IMR-90 (cell line): ENCODE measurements around the gene APP. TPM values are rescaled to one million over a fixed set of nuclear protein-coding genes. Genes with fewer than 3 reads are reported as not detected.

Experiments used
- ATAC-seq: fragments of 200-7000 bp; cut with Tn5 transposase; 2 replicates; pipeline ENCODE4 v1.9.1; 2020; ENCODE audit warnings: low read depth, mild to moderate bottlenecking, moderate library complexity
- BruUV-seq: library from RNA; stranded (reverse); fragments of 400-500 nt; replicated peaks from 2 replicates; lab custom pipeline; 2021; lab: Mats Ljungman, UMichigan
- CTCF ChIA-PET: fragments of 300-600 bp; formaldehyde crosslinking; extraction: SDS; loops from one replicate; lab custom pipeline; 2021; ENCODE audit warnings: antibody characterized with exemption; lab: Yijun Ruan, JAX
- POLR2A ChIA-PET: fragments of 300-600 bp; sonication (Branson Sonifier 250); formaldehyde crosslinking; loops from one replicate; lab custom pipeline; 2022; ENCODE audit warnings: antibody characterized with exemption; ENCODE audit not compliant: unreplicated experiment; lab: Charles Lee
- DNase-seq: peaks from one replicate; pipeline ENCODE4 v3.0.0; 2013
- H2AFZ ChIP-seq: replicated peaks from 2 replicates; pipeline ENCODE3; 2013; ENCODE audit warnings: low read length, mild to moderate bottlenecking; ENCODE audit not compliant: poor library complexity
- H2AK5ac ChIP-seq: 2 replicates; pipeline ENCODE4 v1.6.1; 2013; ENCODE audit warnings: low read depth, low read length, inconsistent platforms
- H2AK9ac ChIP-seq: replicated peaks from 2 replicates; pipeline ENCODE3; 2013; ENCODE audit warnings: mild to moderate bottlenecking, low read depth, low read length, moderate library complexity; ENCODE audit not compliant: poor library complexity
- H2BK120ac ChIP-seq: 2 replicates; pipeline ENCODE4 v1.6.1; 2013; ENCODE audit warnings: low read depth, low read length, inconsistent platforms
- H2BK15ac ChIP-seq: 3 replicates; pipeline ENCODE4 v1.6.1; 2013; ENCODE audit warnings: low read depth, low read length, inconsistent platforms
- H2BK20ac ChIP-seq: 2 replicates; pipeline ENCODE4 v1.6.1; 2013; ENCODE audit warnings: low read depth, mild to moderate bottlenecking, inconsistent platforms, low read length, moderate library complexity
- H2BK5ac ChIP-seq: 2 replicates; pipeline ENCODE4 v1.6.1; 2013; ENCODE audit warnings: mild to moderate bottlenecking, low read depth, low read length, inconsistent platforms; ENCODE audit not compliant: poor library complexity, severe bottlenecking
- H3K14ac ChIP-seq: replicated peaks from 2 replicates; pipeline ENCODE4 v1.6.1; 2013; ENCODE audit warnings: low read depth, low read length, inconsistent platforms
- H3K18ac ChIP-seq: 2 replicates; pipeline ENCODE4 v1.6.1; 2013; ENCODE audit warnings: low read depth, low read length, control low read depth
- H3K23ac ChIP-seq: 2 replicates; pipeline ENCODE4 v1.6.1; 2013; ENCODE audit warnings: low read depth, low read length, inconsistent platforms
- H3K27ac ChIP-seq: 2 replicates; pipeline ENCODE4 v1.5.1; 2013; ENCODE audit warnings: mild to moderate bottlenecking, control low read depth, low read length; ENCODE audit not compliant: insufficient read depth
- H3K27me3 ChIP-seq: 2 replicates; pipeline ENCODE4 v1.6.1; 2013; ENCODE audit warnings: low read length; ENCODE audit not compliant: control insufficient read depth, insufficient read depth
- H3K36me3 ChIP-seq: 2 replicates; pipeline ENCODE4 v1.6.1; 2013; ENCODE audit warnings: low read length, mixed read lengths; ENCODE audit not compliant: control insufficient read depth, insufficient read depth
- H3K4ac ChIP-seq: 2 replicates; pipeline ENCODE4 v1.6.1; 2013; ENCODE audit warnings: low read depth, low read length, inconsistent platforms
- H3K4me1 ChIP-seq: 2 replicates; pipeline ENCODE4 v1.6.1; 2013; ENCODE audit warnings: low read length, mixed read lengths; ENCODE audit not compliant: control insufficient read depth, insufficient read depth
- H3K4me2 ChIP-seq: 2 replicates; pipeline ENCODE4 v1.6.1; 2013; ENCODE audit warnings: low read depth, mild to moderate bottlenecking, control low read depth, low read length, moderate library complexity
- H3K4me3 ChIP-seq: 2 replicates; pipeline ENCODE4 v1.5.1; 2013; ENCODE audit warnings: low read depth, mild to moderate bottlenecking, control low read depth, low read length, moderate library complexity; ENCODE audit not compliant: insufficient read depth
- H3K56ac ChIP-seq: 2 replicates; pipeline ENCODE4 v1.6.1; 2013; ENCODE audit warnings: low read length, inconsistent platforms; ENCODE audit not compliant: insufficient read depth; ENCODE audit errors: extremely low read depth
- H3K79me1 ChIP-seq, 2 experiments: 2 replicates each; pipeline ENCODE4 v1.6.1; 2013; ENCODE audit warnings: low read length in 2 of 2, inconsistent platforms in 1 of 2, low read depth in 1 of 2
- H3K9ac ChIP-seq: 2 replicates; pipeline ENCODE4 v1.6.1; 2013; ENCODE audit warnings: low read depth, low read length, control low read depth
- H3K9me1 ChIP-seq: 2 replicates; pipeline ENCODE4 v1.6.1; 2013; ENCODE audit warnings: low read length, inconsistent platforms; ENCODE audit not compliant: insufficient read depth
- H3K9me3 ChIP-seq: 2 replicates; pipeline ENCODE4 v1.6.1; 2013; ENCODE audit warnings: low read length; ENCODE audit not compliant: control insufficient read depth, insufficient read depth
- H4K20me1 ChIP-seq: 2 replicates; pipeline ENCODE4 v1.6.1; 2013; ENCODE audit warnings: low read length, inconsistent platforms; ENCODE audit not compliant: insufficient read depth
- H4K5ac ChIP-seq: 2 replicates; pipeline ENCODE4 v1.6.1; 2013; ENCODE audit warnings: mild to moderate bottlenecking, low read depth, low read length, control low read depth
- H4K8ac ChIP-seq, 2 experiments: 2 replicates each; pipeline ENCODE4 v1.6.1; 2013; ENCODE audit warnings: low read depth in 2 of 2, low read length in 2 of 2, control low read depth in 1 of 2, inconsistent platforms in 1 of 2
- H4K91ac ChIP-seq: 2 replicates; pipeline ENCODE4 v1.6.1; 2013; ENCODE audit warnings: low read depth, low read length, inconsistent platforms; ENCODE audit not compliant: insufficient read depth
- BHLHE40 ChIP-seq: fragments of 150-350 bp; IDR thresholded peaks from 2 replicates; pipeline ENCODE4 v1.6.1; 2016; ENCODE audit warnings: mild to moderate bottlenecking, low read depth, low read length
- CEBPB ChIP-seq: IDR thresholded peaks from 2 replicates; pipeline ENCODE4 v1.6.1; 2012; ENCODE audit warnings: low read depth, low read length, improper control_type of control experiment
- CHD1 ChIP-seq: IDR thresholded peaks from 2 replicates; pipeline ENCODE4 v1.6.1; 2012; ENCODE audit warnings: low read depth, low read length, improper control_type of control experiment
- ELK1 ChIP-seq: fragments of 150-350 bp; IDR thresholded peaks from 2 replicates; pipeline ENCODE4 v1.6.1; 2016; ENCODE audit warnings: low read depth, mild to moderate bottlenecking, low read length, moderate library complexity, borderline replicate concordance
- FOS ChIP-seq: fragments of 150-350 bp; IDR thresholded peaks from 2 replicates; pipeline ENCODE4 v1.6.1; 2016; ENCODE audit warnings: low read depth, low read length
- MAFK ChIP-seq: IDR thresholded peaks from 2 replicates; pipeline ENCODE4 v1.6.1; 2012; ENCODE audit warnings: low read depth, low read length, improper control_type of control experiment
- MAZ ChIP-seq: IDR thresholded peaks from 2 replicates; pipeline ENCODE4 v1.6.1; 2012; ENCODE audit warnings: low read depth, mild to moderate bottlenecking, low read length, improper control_type of control experiment, moderate library complexity, borderline replicate concordance
- MXI1 ChIP-seq: IDR thresholded peaks from 2 replicates; pipeline ENCODE4 v1.6.1; 2012; ENCODE audit warnings: low read depth, mild to moderate bottlenecking, low read length, moderate library complexity, borderline replicate concordance
- NFE2L2 ChIP-seq: fragments of 150-350 bp; IDR thresholded peaks from 2 replicates; pipeline ENCODE4 v1.6.1; 2016; ENCODE audit warnings: low read depth, mild to moderate bottlenecking, low read length
- POLR2A ChIP-seq: IDR thresholded peaks from 2 replicates; pipeline ENCODE4 v1.6.1; 2012; ENCODE audit warnings: mild to moderate bottlenecking, low read depth, low read length
- RAD21 ChIP-seq: IDR thresholded peaks from 2 replicates; pipeline ENCODE4 v1.6.1; 2012; ENCODE audit warnings: low read length, improper control_type of control experiment
- RFX5 ChIP-seq: IDR thresholded peaks from 2 replicates; pipeline ENCODE4 v1.8.0; 2012; ENCODE audit warnings: low read depth, mild to moderate bottlenecking, low read length, moderate library complexity
- SMC3 ChIP-seq: fragments of 150-350 bp; IDR thresholded peaks from 2 replicates; pipeline ENCODE4 v1.6.1; 2016; ENCODE audit warnings: low read depth, mild to moderate bottlenecking, antibody characterized with exemption, low read length, moderate library complexity
- USF2 ChIP-seq: fragments of 150-350 bp; IDR thresholded peaks from 2 replicates; pipeline ENCODE4 v1.6.1; 2017; ENCODE audit warnings: mild to moderate bottlenecking, antibody characterized with exemption, low read length, low read depth
- WGBS, 2 experiments: methylation state at CpG; one replicate each; pipeline versions ENCODE4 v1.1.5 to v1.1.7; 2013; ENCODE audit warnings: missing lambda C conversion rate in 2 of 2; ENCODE audit not compliant: insufficient read length in 1 of 2; ENCODE audit errors: extremely low coverage in 2 of 2; 5-methylcytosine and 5-hydroxymethylcytosine counted together
- dilution Hi-C: fragments of 300-500 bp; cut with HindIII; formaldehyde crosslinking; loops from one replicate; pipeline ENCODE4 v1.14.3; 2018; ENCODE audit warnings: low sequenced_read_pairs; ENCODE audit not compliant: unreplicated experiment
- in situ Hi-C: fragments of 300-500 bp; cut with MboI; formaldehyde crosslinking; loops from 3 replicates; pipeline ENCODE4 v1.14.3; 2019; ENCODE audit warnings: low sequenced_read_pairs, inconsistent platforms, mixed read lengths
- intact Hi-C: fragments of 100-400 bp; cut with micrococcal nuclease; formaldehyde crosslinking; loops from 2 replicates; pipeline ENCODE4 v1.10.0; 2022
- polyA plus RNA-seq, 3 experiments: library from polyadenylated mRNA; depleted of rRNA; stranded (reverse); fragments of >200 nt; gene quantifications; 2 replicates each; pipeline ENCODE4 v1.2.3, GENCODE V29; 2012; ENCODE audit warnings: low replicate concordance in 1 of 3
- total RNA-seq: library from RNA; depleted of rRNA; stranded (reverse); fragments of >200 nt; gene quantifications from 2 replicates; pipeline ENCODE4 v1.2.3, GENCODE V29; 2012

Gene APP
- total and polyA plus RNA-seq, 2 of the 4 experiments (the other 2 are of a cell fraction), result 191 to 530 TPM

GRCh38 chr21:26057477-26058170 lies 112.9 kb downstream of the APP start (continued):
- TF ChIP-seq CHD1, result no peak

GRCh38 chr21:26055841-26056264 lies 114.7 kb downstream of the APP start:
- H2BK15ac ChIP-seq, result no peak overlapping the region
- H2BK120ac ChIP-seq, result no peak overlapping the region
- no peak overlapping the region for H2AFZ ChIP-seq
- POLR2A ChIA-PET, result no interaction called here
- H4K8ac ChIP-seq, result no peak overlapping the region
- CTCF ChIA-PET, result interaction anchor here (0.5 kb wide), 1 partner anchor 111 kb away, joined by 3 read pairs; no protein-coding TSS in a partner anchor
- H3K4me2 ChIP-seq, result no peak overlapping the region
- peaks cover 4% of the 10 kb centered on the region; the same call in 1 of the 2 replicates for H3K4me1 ChIP-seq
- H2BK5ac ChIP-seq, result no peak overlapping the region
- H4K5ac ChIP-seq, result no peak overlapping the region
- no peak overlapping the region for H3K9ac ChIP-seq
- H2BK20ac ChIP-seq, result no peak overlapping the region
- H4K91ac ChIP-seq, result no peak overlapping the region
- H4K20me1 ChIP-seq, result peaks cover 13% of the 10 kb centered on the region; the same call in 1 of the 2 replicates
- H3K27me3 ChIP-seq, result no peaks in the 10 kb centered on the region
- no peaks in the 10 kb centered on the region for H3K9me3 ChIP-seq
- ATAC-seq, result no peak
- H3K18ac ChIP-seq, result no peak overlapping the region
- no peak overlapping the region for H3K56ac ChIP-seq
- H2AK9ac ChIP-seq, result no peak overlapping the region
- H3K27ac ChIP-seq, result no peak overlapping the region
- H2AK5ac ChIP-seq, result no peak overlapping the region
- H3K36me3 ChIP-seq, result peaks cover 4% of the 10 kb centered on the region
- H3K14ac ChIP-seq, result no peak overlapping the region
- in situ Hi-C loops, result no loop called here
- no peak for TF ChIP-seq RAD21
- no peak for TF ChIP-seq USF2
- TF ChIP-seq BHLHE40, result no peak
- TF ChIP-seq SMC3, result no peak
- TF ChIP-seq NFE2L2, result no peak
- TF ChIP-seq MAFK, result no peak
- no peak for TF ChIP-seq POLR2A
- TF ChIP-seq FOS, result no peak
- no peak for TF ChIP-seq MAZ
- no peak for TF ChIP-seq CEBPB
- TF ChIP-seq CHD1, result no peak
- TF ChIP-seq MXI1, result no peak
- no peak for TF ChIP-seq RFX5
- no peak for TF ChIP-seq ELK1
- DNase-seq, result no peak
- no peak overlapping the region for H3K23ac ChIP-seq
- WGBS, 2 experiments, result 80% methylated on average over 1 of the region's 5 CpGs; no CpG with 5 or more reads in 1 of the 2 experiments
- no peaks in the 10 kb centered on the region; the same call in 1 of the 2 replicates for H3K9me1 ChIP-seq
- BruUV-seq, result no TSS peak
- peaks cover 54 to 63% of the 10 kb centered on the region in 2 experiments for H3K79me1 ChIP-seq
- dilution Hi-C loops, result no loop called here
- H3K4me3 ChIP-seq, result no peak overlapping the region
- no peak overlapping the region for H3K4ac ChIP-seq
- intact Hi-C loops, result no loop called here
